ENCODE measurements around the gene EEF1G. TPM values are rescaled to one million over a fixed set of nuclear protein-coding genes. Genes with fewer than 3 reads are reported as not detected.

The EEF1G gene
- total RNA-seq, 1 donor from 2014 or later, result 899 TPM

DNA sequence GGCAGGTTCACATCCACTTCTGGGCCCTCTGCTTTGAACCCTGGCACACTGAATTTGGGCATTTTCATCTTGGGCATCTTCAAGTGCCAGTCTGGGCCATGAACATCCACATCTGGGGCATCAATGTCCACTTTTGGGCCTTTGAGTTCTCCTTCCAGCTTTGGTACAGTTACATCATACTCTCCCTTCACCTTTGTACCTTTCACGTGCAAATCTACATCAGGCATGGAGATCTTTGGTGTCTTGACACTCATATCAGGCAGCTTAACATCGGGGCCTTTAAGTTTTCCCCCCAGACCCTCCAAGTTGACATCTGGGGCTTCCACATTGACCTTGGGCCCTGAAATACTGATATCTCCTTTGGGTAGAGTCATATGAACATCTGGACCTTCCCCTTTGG, 41.6 kb downstream of the EEF1G start:
- Histone ChIP-seq H3K4me1 (peaks cover 17% of the 10 kb centered on the region), H3K27ac (no peak overlapping the region), H3K36me3 (peaks cover 98% of the 10 kb centered on the region), H3K4me3 (no peak overlapping the region), H3K27me3 (ENCODE audit: low read depth) (no peaks in the 10 kb centered on the region), H3K9me3 (no peaks in the 10 kb centered on the region)
- DNase-seq (no peak), ATAC-seq (no peak)
- intact Hi-C loops (cut with DNase I), result no loop called here
- TF ChIP-seq, protein P1, sequence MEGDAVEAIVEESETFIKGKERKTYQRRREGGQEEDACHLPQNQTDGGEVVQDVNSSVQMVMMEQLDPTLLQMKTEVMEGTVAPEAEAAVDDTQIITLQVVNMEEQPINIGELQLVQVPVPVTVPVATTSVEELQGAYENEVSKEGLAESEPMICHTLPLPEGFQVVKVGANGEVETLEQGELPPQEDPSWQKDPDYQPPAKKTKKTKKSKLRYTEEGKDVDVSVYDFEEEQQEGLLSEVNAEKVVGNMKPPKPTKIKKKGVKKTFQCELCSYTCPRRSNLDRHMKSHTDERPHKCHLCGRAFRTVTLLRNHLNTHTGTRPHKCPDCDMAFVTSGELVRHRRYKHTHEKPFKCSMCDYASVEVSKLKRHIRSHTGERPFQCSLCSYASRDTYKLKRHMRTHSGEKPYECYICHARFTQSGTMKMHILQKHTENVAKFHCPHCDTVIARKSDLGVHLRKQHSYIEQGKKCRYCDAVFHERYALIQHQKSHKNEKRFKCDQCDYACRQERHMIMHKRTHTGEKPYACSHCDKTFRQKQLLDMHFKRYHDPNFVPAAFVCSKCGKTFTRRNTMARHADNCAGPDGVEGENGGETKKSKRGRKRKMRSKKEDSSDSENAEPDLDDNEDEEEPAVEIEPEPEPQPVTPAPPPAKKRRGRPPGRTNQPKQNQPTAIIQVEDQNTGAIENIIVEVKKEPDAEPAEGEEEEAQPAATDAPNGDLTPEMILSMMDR (IDR thresholded peaks at IDR 0.05), result no peak

DNA sequence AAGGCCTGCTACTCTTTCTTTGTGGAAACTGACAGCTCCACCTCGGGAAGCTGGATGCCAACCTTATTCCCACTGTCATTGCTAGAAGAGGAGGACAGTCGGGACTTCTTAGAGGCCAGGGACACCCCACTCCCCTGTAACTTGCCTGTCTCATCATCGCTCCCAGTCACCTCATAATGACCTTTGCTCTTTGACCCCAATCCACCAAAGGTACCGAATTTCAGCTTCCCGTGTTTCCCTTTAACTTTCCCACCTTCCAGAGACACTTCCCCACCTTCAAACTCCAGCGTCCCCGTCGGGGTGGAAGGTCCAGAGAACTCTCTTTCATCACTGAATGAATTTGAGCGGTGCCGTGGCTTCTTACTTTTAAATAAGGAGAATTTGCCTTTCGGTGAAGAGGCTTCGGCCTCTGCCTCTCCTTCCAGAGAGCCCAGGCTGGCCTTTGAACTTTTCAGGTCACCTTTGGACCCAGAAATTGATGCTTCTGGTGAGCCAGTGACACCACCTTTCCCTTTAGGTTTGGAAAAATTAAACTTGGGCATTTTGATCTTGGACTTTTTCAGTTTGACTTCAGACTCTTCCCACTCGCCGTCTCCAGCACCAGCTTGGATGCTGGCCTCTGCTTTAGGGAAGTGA, 56.8 kb downstream of the EEF1G start:
- intact Hi-C loops (cut with DNase I), result no loop called here
- Histone ChIP-seq H3K4me1 (peaks cover 12% of the 10 kb centered on the region), H3K9me3 (no peaks in the 10 kb centered on the region), H3K27me3 (ENCODE audit: low read depth) (no peaks in the 10 kb centered on the region), H3K27ac (no peak overlapping the region), H3K4me3 (no peak overlapping the region), H3K36me3 (peaks cover 82% of the 10 kb centered on the region)
- DNase-seq (no peak), ATAC-seq (no peak)
- TF ChIP-seq, protein P1 (IDR thresholded peaks at IDR 0.05), result no peak

DNA sequence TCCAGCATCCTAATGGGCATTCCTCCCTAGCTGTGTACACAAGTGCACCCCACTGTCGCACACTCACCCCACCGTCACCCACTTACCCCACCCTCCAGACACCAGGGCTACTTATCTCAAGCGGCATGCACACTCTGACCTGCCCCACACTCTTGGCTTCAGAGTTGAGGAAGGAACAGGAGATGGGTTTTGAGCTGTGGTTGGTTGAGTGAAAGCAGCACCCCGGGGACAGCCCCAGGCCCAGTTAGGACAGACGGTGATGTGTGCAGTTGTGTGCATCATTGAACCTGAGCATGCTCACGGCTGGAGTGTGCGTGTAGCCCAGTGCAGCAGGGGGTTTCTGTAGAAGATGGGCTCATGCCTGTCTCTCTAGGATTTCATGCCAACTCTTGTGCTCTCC, 59.5 kb downstream of the EEF1G start:
- Histone ChIP-seq H3K4me3 (no peak overlapping the region), H3K27me3 (ENCODE audit: low read depth) (no peaks in the 10 kb centered on the region), H3K27ac (no peak overlapping the region), H3K36me3 (peaks cover 55% of the 10 kb centered on the region), H3K9me3 (no peaks in the 10 kb centered on the region), H3K4me1 (peaks cover 18% of the 10 kb centered on the region)
- intact Hi-C loops (cut with DNase I), result no loop called here
- DNase-seq, result no peak
- peak; percentile 19 to 28 for ATAC-seq
- TF ChIP-seq, protein P1 (IDR thresholded peaks at IDR 0.05), result no peak

DNA sequence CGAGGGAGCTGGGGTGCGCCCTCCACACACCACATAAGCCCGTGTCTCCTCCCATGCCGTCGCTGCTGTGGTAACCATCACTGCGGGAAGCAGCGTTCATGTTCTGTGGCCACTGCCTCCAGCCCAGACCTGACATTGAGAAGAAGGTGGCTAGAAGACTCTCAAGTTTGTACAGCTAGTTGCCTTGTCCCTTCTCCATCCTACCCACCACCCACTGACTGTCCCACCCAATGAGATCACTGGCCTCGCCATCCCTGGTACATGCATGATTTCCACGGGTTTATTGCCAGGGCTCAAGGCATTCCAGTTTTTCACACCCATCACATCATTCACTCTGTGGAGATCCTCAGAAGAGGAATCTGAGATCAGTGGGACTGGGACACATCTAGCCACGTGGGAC, 60.1 kb downstream of the EEF1G start:
- TF ChIP-seq, protein P1 (IDR thresholded peaks at IDR 0.05), result no peak
- Histone ChIP-seq H3K9me3 (no peaks in the 10 kb centered on the region), H3K27me3 (ENCODE audit: low read depth) (no peaks in the 10 kb centered on the region), H3K4me3 (no peak overlapping the region), H3K27ac (no peak overlapping the region), H3K36me3 (peaks cover 49% of the 10 kb centered on the region), H3K4me1 (peaks cover 23% of the 10 kb centered on the region)
- peak in 1 of 2 donors; percentile 5 for ATAC-seq
- DNase-seq, result no peak
- intact Hi-C loops (cut with DNase I), result no loop called here

DNA sequence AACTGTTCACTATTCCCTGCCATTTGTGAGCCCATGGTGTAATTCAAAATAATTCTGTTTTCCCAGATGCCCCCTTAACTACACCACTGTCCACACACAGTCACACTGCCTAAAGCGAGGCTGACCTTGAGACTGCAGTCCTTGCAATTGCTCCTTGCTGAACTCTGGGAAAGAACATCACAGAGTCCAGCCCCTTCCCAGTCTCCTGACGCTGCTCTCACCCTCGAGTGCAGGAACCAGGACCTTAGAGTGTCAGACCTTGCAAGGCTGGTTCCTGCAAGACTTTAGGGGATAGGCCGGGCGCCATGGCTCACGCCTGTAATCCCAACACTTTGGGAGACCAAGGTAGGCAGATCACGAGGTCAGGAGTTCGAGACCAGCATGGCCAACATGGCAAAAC, 60.7 kb downstream of the EEF1G start:
- H3K4me1 ChIP-seq, result peaks cover 30% of the 10 kb centered on the region
- DNase-seq (no peak), ATAC-seq (no peak)
- no peaks in the 10 kb centered on the region for H3K27me3 ChIP-seq (ENCODE audit: low read depth)
- intact Hi-C loops (cut with DNase I), result no loop called here
- no peaks in the 10 kb centered on the region for H3K9me3 ChIP-seq
- TF ChIP-seq, protein P1 (IDR thresholded peaks at IDR 0.05), result no peak
- H3K36me3 ChIP-seq, result peaks cover 43% of the 10 kb centered on the region
- no peak overlapping the region for H3K27ac ChIP-seq
- no peak overlapping the region for H3K4me3 ChIP-seq

Small RNA genes lying within 50 kb of the gene (microRNA-seq; reads per million reads assigned to microRNA genes)
- not detected for gene MIR6747 (ENCODE audit: borderline number of aligned reads)

Other genes with a start within 250 kb of the EEF1G start
- gene ASRGL1, start 236.4 kb downstream of the EEF1G start, total RNA-seq, result 39.7 TPM
- 3,364 TPM for gene SCGB1A1, start 154.9 kb downstream of the EEF1G start, total RNA-seq
- gene AHNAK, start 27.1 kb downstream of the EEF1G start, total RNA-seq, result 809 TPM
- gene TUT1, start 17.6 kb upstream of the EEF1G start, total RNA-seq, result 15.8 TPM
- gene MTA2, start 28.0 kb upstream of the EEF1G start, total RNA-seq, result 68.4 TPM
- gene EML3, start 38.9 kb upstream of the EEF1G start, total RNA-seq, result 69.3 TPM
- 5.6 TPM for gene ROM1, start 39.4 kb upstream of the EEF1G start, total RNA-seq
- 32.6 TPM for gene B3GAT3, start 48.1 kb upstream of the EEF1G start, total RNA-seq
- gene GANAB, start 72.7 kb upstream of the EEF1G start, total RNA-seq, result 228 TPM
- gene INTS5, start 79.4 kb upstream of the EEF1G start, total RNA-seq, result 18.6 TPM
- 37.1 TPM for gene C11orf98, start 91.3 kb upstream of the EEF1G start, total RNA-seq
- 12.1 TPM for gene CSKMT, start 91.4 kb upstream of the EEF1G start, total RNA-seq
- 6.1 TPM for gene UQCC3, start 97.8 kb upstream of the EEF1G start, total RNA-seq
- 11.1 TPM for gene LBHD1, start 98.4 kb upstream of the EEF1G start, total RNA-seq
- gene UBXN1, start 105.2 kb upstream of the EEF1G start, total RNA-seq, result 116 TPM
- gene LRRN4CL, start 115.6 kb upstream of the EEF1G start, total RNA-seq, result 3.4 TPM
- gene BSCL2, start 133.5 kb upstream of the EEF1G start, total RNA-seq, result 87.0 TPM
- gene GNG3, start 133.8 kb upstream of the EEF1G start, total RNA-seq, result not detected
- 46.1 TPM for gene HNRNPUL2, start 153.6 kb upstream of the EEF1G start, total RNA-seq
- gene TTC9C, start 154.6 kb upstream of the EEF1G start, total RNA-seq, result 24.3 TPM
- gene ZBTB3, start 180.3 kb upstream of the EEF1G start, total RNA-seq, result 11.6 TPM
- gene POLR2G, start 187.7 kb upstream of the EEF1G start, total RNA-seq, result 57.5 TPM
- 23.6 TPM for gene TAF6L, start 197.5 kb upstream of the EEF1G start, total RNA-seq
- gene TMEM179B, start 213.5 kb upstream of the EEF1G start, total RNA-seq, result 54.6 TPM
- gene TMEM223, start 218.1 kb upstream of the EEF1G start, total RNA-seq, result 17.2 TPM
- 93.2 TPM for gene NXF1, start 231.5 kb upstream of the EEF1G start, total RNA-seq

All from lower lobe of right lung (tissue), 2 donors.